ENCODE data around the gene DOCK2. TPM values are rescaled to one million over a fixed set of nuclear protein-coding genes. Genes with fewer than 3 reads are reported as not detected.
"Not testable (repeated sequence)": the region's sequence is repeated elsewhere in the genome, so short reads cannot be mapped to it uniquely, and the experiment has no call there.

Gene DOCK2
- total RNA-seq, 1 donor from 2014 or later = 108 TPM

GRCh38 chr5:169717288-169717687, 80.2 kb downstream of the DOCK2 start:
- intact Hi-C loops (cut with DNase I) = no loop called here
- ATAC-seq = peak; percentile 70
- Histone ChIP-seq H3K36me3 (peaks cover 51% of the 10 kb centered on the region), H3K27ac (no peak overlapping the region), H3K9me3 (no peaks in the 10 kb centered on the region), H3K4me1 (no peaks in the 10 kb centered on the region), H3K27me3 (ENCODE audit: low read depth) (no peaks in the 10 kb centered on the region), H3K4me3 (no peak overlapping the region)
- DNase-seq = no peak
- TF ChIP-seq, protein P1, sequence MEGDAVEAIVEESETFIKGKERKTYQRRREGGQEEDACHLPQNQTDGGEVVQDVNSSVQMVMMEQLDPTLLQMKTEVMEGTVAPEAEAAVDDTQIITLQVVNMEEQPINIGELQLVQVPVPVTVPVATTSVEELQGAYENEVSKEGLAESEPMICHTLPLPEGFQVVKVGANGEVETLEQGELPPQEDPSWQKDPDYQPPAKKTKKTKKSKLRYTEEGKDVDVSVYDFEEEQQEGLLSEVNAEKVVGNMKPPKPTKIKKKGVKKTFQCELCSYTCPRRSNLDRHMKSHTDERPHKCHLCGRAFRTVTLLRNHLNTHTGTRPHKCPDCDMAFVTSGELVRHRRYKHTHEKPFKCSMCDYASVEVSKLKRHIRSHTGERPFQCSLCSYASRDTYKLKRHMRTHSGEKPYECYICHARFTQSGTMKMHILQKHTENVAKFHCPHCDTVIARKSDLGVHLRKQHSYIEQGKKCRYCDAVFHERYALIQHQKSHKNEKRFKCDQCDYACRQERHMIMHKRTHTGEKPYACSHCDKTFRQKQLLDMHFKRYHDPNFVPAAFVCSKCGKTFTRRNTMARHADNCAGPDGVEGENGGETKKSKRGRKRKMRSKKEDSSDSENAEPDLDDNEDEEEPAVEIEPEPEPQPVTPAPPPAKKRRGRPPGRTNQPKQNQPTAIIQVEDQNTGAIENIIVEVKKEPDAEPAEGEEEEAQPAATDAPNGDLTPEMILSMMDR (IDR thresholded peaks at IDR 0.05) = no peak

DNA sequence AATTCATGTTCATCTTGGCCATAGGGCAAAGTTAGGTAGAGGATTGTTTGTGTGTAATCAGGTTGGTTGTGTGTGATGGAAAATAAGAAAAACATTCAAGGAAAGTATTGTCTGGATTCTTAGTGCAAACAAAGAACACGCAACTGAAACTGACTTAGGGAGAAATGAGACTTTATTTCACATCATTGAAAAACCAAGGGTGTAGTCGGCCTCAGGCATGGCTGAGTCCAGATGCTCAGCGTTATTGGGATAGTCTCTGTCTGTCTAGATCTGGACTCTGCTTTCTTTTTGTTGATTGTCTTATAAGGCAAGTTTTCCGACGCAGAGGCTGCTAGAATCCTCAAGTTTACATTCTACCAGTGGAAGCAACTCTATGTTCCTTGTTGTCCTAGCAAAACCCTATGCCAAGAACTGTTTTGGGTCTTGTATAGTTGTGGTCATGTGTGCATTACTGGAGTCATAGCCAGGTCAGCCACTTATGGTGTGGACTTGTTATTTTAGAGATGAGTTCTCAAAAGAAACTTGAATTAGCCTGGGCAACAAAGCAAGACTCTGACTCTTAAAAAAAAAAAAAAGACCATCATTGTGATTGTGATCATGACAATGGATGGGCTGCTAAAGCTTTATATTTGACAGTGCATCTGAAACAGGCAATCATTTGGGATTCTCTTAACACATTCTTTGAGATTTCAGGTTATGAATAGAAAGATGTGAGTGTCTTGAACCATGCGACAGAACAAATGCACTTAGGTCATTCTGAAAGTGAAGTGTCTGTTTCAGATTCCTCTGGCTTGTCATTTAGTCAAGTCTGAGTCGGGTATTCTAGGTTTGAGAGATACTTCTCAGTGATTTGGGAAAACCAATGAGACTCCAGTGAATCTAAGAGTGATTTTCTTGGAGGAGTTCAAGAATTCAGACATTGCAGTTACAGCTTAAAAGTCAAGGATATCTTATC, 82.6 kb downstream of the DOCK2 start:
- no peak for ATAC-seq

GRCh38 chr5:169721771-169722170, 84.7 kb downstream of the DOCK2 start:
- H3K36me3 ChIP-seq = peaks cover 25% of the 10 kb centered on the region
- H3K4me3 ChIP-seq = no peak overlapping the region
- DNase-seq = no peak
- no peaks in the 10 kb centered on the region for H3K9me3 ChIP-seq
- TF ChIP-seq, protein P1 (IDR thresholded peaks at IDR 0.05) = no peak
- no peaks in the 10 kb centered on the region for H3K4me1 ChIP-seq
- ATAC-seq = no peak
- no peak overlapping the region for H3K27ac ChIP-seq
- no peaks in the 10 kb centered on the region for H3K27me3 ChIP-seq (ENCODE audit: low read depth)
- intact Hi-C loops (cut with DNase I) = no loop called here

More for the DNA sequence above, 82.6 kb downstream of the DOCK2 start:
- H3K36me3 ChIP-seq = peaks cover 36% of the 10 kb centered on the region
- intact Hi-C loops (cut with DNase I) = no loop called here
- H3K27me3 ChIP-seq (ENCODE audit: low read depth) = no peaks in the 10 kb centered on the region
- DNase-seq = no peak
- H3K4me3 ChIP-seq = no peak overlapping the region
- no peaks in the 10 kb centered on the region for H3K4me1 ChIP-seq
- TF ChIP-seq, protein P1 (IDR thresholded peaks at IDR 0.05) = no peak
- H3K9me3 ChIP-seq = no peaks in the 10 kb centered on the region
- H3K27ac ChIP-seq = no peak overlapping the region

- no peaks in the 10 kb centered on the region for H3K27me3 ChIP-seq (ENCODE audit: low read depth)
- DNase-seq = no peak
- no peaks in the 10 kb centered on the region for H3K4me1 ChIP-seq
- TF ChIP-seq, protein P1 (IDR thresholded peaks at IDR 0.05) = no peak
- H3K9me3 ChIP-seq = no peaks in the 10 kb centered on the region
- no peak for ATAC-seq
- no peak overlapping the region for H3K4me3 ChIP-seq
- H3K36me3 ChIP-seq = peaks cover 21% of the 10 kb centered on the region
- no peak overlapping the region for H3K27ac ChIP-seq
- intact Hi-C loops (cut with DNase I) = no loop called here
Observed at GRCh38 chr5:169723103-169723831, 86.2 kb downstream of the DOCK2 start.

DNA sequence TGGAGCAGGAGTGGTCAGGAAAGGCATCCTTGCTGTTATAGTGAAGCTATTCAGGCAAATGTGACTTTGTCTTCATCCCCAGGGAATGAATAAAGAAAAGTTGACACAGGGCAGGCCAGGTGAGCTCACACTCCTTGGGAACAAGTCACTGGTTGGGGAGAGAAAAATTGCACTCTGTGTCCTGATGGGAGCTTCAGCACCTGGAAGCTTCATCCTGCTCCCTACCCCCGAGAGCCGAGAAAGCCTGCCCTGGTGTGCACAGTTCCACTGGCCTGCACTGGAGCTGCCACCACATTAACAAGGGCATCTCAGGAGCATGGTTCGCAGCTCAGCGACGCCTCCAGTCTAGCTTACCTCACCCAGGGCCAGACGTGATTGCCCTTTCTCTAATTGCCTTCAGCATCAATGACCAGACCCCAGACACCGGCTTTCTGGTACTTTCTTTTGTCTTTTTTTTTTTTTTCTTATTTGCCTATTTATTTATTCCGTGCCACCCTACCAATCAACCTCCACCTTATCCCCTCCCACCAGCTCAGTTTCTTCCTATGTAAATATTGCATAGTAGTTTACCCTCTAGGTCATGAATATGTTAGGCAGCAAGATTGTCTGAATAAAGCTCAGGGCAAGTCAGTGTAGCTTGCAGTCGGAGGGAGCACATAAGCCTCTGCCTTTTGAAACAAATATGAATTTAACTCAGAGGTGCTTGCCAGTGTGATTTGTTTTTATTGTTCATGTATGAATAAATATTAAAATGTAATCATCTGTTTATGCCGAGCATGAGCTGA, 87.4 kb downstream of the DOCK2 start:
- H3K27me3 ChIP-seq (ENCODE audit: low read depth) = no peaks in the 10 kb centered on the region
- no peak overlapping the region for H3K4me3 ChIP-seq
- no peaks in the 10 kb centered on the region for H3K4me1 ChIP-seq
- DNase-seq (no peak), ATAC-seq (no peak)
- intact Hi-C loops (cut with DNase I) = no loop called here
- peaks cover 9% of the 10 kb centered on the region for H3K36me3 ChIP-seq
- no peak overlapping the region for H3K27ac ChIP-seq
- TF ChIP-seq, protein P1 (IDR thresholded peaks at IDR 0.05) = no peak
- H3K9me3 ChIP-seq = no peaks in the 10 kb centered on the region

DNA sequence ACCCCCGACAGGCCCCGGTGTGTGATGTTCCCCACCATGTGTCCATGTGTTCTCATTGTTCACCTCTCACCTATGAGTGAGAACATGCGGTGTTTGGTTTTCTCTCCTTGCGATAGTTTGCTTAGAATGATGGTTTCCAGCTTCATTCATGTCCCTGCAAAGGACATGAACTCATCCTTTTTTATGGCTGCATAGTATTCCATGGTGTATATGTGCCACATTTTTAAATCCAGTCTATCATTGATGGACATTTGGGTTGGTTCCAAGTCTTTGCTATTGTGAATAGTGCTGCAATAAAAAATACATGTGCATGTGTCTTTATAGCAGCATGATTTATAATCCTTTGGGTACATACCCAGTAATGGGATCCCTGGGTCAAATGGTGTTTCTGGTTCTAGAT, 88.6 kb downstream of the DOCK2 start:
- H3K9me3 ChIP-seq; H3K27me3 ChIP-seq (ENCODE audit: low read depth); DNase-seq; H3K27ac ChIP-seq; intact Hi-C loops (cut with DNase I); H3K4me3 ChIP-seq; H3K36me3 ChIP-seq; H3K4me1 ChIP-seq; ATAC-seq: not testable (repeated sequence)
